22Rv1 (cell line): ENCODE results near the gene WWOX.

Experiments
- H3K27ac ChIP-seq: fragments of 450-650 bp; 2 replicates; pipeline ENCODE4 v1.5.1; 2017
- CTCF ChIP-seq: fragments of 450-650 bp; IDR thresholded peaks from 2 replicates; pipeline ENCODE4 v1.5.1; 2017; ENCODE audit warnings: mild to moderate bottlenecking
- ZFX ChIP-seq: fragments of 450-650 bp; IDR thresholded peaks from 2 replicates; pipeline ENCODE4 v1.6.1; 2017; ENCODE audit warnings: antibody characterized with exemption, borderline replicate concordance

WWOX gene

GRCh38 chr16:78641433-78641832, 542.0 kb downstream of the WWOX start:
- no peak for TF ChIP-seq CTCF
- no peak for TF ChIP-seq ZFX
- H3K27ac ChIP-seq, result no peak overlapping the region

DNA sequence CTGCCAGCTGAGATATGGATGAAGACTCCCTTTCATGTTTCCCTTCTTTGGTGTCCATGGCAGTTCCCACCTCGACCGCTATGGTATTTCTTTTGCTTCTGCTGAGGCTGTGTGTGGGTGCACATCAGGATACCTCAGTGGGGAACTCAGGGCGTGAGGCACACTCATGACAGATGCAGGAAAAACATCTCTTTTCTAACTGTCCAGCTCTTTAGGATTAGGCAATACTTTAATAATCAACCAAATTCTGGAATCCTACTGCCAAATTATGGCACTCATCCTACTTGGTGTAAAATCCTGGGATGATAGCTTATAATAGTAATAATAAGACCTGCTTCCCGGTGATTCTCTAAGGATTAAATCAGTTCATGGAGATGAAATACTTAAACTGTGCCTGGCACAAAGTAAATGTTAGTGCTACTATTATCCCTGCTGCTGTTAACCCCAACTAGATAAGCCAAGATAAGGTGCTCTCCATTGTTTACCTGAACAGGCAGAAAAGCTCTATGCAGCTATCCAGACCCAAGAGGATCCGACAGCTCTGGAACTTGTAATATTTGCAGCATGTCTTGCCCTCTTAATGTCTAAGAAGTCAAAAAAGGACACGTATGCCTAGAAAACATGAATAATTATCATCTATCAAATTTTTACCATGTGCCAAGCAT, 543.3 kb downstream of the WWOX start:
- TF ChIP-seq CTCF, result no peak
- TF ChIP-seq ZFX, result no peak

DNA sequence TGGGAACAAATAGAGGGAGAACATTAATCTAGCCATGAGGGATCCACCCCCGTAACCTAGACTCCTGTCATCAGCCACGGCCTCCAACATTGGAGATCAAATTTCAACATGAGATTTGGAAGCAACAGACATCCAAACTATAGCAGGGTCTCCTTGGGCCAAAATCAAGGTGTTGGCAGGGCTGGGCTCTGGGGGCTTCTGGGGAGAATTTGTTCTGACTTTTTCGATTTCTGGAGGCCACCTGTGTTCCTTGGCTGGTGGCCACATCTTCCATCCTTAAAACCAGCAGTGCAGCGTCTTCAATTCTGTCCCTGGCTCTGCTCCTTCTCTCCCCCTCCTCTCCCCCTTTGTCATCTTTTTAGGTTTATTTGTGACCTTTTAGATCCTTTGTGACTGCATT, 546.2 kb downstream of the WWOX start:
- no peak for TF ChIP-seq CTCF
- no peak for TF ChIP-seq ZFX
- H3K27ac ChIP-seq, result no peak overlapping the region

More for the DNA sequence above, 543.3 kb downstream of the WWOX start:
- no peak overlapping the region for H3K27ac ChIP-seq

DNA sequence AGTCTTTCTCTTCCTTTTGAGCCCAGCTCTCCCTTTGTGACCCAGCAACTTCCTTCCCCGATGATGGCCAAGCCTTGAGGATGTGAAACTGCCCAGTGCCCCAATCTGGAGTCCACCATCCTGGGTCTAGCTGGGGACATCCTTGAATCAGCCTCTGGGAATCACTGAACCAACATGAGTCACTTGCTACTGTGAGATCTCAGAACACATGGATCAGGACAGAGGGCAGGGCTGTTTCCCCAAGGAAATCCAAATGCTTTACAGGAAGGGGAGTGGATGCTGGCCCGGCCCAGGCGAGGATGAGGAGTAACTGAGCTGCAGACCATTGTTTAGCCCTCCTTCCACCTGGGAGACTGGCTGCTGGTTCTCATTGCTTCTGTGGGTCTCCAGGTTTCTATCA, 547.6 kb downstream of the WWOX start:
- TF ChIP-seq ZFX, result no peak
- no peak for TF ChIP-seq CTCF
- H3K27ac ChIP-seq, result no peak overlapping the region

GRCh38 chr16:78647491-78647890, 548.0 kb downstream of the WWOX start:
- H3K27ac ChIP-seq, result no peak overlapping the region

GRCh38 chr16:78648517-78648916, 549.1 kb downstream of the WWOX start:
- TF ChIP-seq ZFX (no peak), CTCF (no peak)
- H3K27ac ChIP-seq, result no peak overlapping the region

More at GRCh38 chr16:78647491-78647890, 548.0 kb downstream of the WWOX start:
- TF ChIP-seq CTCF, result no peak
- TF ChIP-seq ZFX, result no peak

DNA sequence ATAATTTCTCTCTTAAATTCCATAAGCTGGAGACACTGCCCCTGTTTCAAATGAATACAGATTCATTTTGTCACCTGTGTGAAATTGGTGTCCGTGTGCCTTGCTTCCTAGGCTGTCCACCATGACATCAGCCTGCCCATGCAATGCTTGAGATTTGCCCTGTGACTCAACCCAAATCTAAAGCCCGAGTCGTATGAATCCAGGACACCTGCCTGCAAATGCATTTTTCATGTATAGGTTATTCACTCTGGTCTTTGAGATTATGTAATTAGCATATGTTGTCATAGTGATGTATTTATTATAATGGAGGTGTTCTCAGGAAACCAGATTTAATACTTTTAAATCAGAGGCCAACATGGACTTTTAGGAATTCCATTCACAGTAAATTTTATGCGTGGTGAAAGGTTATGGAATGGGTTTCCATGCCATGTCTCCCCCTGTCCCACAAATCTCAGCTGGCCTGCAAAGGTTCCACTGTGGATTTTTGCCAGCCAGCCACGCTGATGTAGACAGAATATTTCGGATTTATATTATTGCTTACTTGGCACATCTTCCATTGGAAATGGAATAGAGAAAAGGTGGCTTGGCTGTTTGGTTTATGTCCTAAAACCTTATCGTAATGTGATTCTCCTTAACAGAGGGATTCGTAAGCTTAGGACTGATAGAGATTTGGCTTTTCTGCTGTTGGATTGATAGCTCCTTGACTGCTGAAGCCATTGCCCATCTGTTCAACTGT, 551.1 kb downstream of the WWOX start:
- TF ChIP-seq CTCF (no peak), ZFX (no peak)
- H3K27ac ChIP-seq, result no peak overlapping the region
